Activated CD8-positive, alpha-beta memory T cell treated with anti-CD3 and anti-CD28 coated beads, Interleukin-2, amount 50 U/mL, for 48 hours (primary cell): Measurements from ENCODE around the gene FGF12.
"Not testable (repeated sequence)": the region's sequence is repeated elsewhere in the genome, so short reads cannot be mapped to it uniquely, and the experiment has no call there.

ENCODE experiments used
- DNase-seq: peaks from one replicate; pipeline ENCODE4 v3.0.0-alpha.2; 2020

FGF12 gene

DNA sequence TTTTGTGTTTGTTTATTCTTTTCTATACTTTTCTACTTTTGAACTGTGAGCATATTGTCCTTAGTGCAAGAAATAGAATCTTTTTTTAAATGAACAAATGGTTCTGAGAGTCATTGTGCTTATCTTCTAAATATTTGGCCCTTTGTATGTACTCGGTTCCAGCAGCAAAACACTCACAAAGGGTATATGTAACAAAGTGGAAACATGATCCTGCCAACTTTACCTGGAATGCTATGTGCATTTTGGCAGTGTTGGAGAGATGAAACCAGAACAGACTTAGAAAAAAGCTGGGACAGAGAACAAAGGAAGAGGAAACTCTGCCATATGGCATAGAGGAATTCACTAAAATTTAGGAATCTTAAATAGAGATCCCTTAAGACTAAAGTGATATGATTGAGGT lies 150.1 kb downstream of the FGF12 start:
- no peak for DNase-seq

DNA sequence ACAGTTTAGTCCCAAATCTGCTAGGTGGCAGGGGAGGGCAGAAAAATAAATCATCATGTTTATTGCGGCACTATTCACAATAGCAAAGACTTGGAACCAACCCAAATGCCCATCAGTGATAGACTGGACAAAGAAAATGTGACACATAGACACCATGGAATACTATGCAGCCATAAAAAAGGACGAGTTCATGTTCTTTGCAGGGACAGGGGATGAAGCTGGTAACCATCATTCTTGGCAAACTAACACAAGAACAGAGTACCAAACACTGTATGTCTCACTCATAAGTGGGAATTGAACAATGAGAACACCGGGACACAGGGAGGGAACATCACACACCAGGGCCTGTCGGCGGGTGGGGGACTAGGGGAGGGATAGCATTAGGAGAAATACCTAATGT lies 150.6 kb downstream of the FGF12 start:
- not testable (repeated sequence) for DNase-seq

DNA sequence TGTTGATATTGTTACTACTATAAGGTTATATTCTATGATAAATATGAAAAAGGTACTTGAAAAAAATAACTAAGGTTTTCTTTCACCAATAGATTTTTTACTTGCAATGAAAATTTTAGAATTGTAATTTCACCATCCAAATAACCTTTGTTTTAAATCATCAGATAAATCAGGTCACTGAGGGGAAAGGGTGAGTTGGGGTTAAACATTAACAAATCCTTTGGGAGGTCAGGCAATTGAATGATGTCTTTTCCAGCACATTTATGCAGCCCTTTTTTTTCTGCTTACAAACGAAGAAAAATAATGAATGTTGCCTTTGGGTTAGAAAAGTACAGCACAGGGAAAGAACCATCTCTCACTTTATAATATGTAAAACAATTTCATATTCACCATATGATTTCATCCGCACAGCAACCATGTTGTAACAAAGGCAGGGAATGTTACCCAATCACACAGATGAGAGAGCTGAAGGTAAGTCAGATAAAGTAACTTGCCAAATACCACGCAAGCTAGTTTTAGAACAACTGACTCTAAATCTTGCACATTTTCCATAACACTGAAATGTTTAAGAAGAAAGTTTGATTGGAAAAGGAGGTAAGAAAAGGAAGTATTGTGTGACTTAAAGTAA lies 151.3 kb downstream of the FGF12 start:
- no peak for DNase-seq

DNA sequence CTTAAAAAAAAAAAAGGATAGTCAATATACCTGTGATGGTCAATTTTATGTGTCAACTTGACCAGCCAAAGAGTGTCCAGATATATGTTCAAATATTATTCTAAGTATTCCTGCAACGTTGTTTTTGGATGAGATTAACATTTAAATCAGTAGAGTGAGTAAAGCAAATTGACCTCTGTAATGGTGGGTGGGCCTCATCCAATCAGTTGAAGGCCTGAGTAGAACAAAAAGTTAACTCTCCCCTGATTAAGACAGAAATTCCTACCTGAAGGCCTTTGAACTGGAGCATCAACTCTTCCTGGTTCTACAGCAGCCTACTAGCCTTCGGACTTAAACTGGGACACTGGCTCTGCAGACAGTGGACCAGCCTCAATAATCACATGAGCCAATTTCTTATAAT lies 154.1 kb downstream of the FGF12 start:
- no peak for DNase-seq

DNA sequence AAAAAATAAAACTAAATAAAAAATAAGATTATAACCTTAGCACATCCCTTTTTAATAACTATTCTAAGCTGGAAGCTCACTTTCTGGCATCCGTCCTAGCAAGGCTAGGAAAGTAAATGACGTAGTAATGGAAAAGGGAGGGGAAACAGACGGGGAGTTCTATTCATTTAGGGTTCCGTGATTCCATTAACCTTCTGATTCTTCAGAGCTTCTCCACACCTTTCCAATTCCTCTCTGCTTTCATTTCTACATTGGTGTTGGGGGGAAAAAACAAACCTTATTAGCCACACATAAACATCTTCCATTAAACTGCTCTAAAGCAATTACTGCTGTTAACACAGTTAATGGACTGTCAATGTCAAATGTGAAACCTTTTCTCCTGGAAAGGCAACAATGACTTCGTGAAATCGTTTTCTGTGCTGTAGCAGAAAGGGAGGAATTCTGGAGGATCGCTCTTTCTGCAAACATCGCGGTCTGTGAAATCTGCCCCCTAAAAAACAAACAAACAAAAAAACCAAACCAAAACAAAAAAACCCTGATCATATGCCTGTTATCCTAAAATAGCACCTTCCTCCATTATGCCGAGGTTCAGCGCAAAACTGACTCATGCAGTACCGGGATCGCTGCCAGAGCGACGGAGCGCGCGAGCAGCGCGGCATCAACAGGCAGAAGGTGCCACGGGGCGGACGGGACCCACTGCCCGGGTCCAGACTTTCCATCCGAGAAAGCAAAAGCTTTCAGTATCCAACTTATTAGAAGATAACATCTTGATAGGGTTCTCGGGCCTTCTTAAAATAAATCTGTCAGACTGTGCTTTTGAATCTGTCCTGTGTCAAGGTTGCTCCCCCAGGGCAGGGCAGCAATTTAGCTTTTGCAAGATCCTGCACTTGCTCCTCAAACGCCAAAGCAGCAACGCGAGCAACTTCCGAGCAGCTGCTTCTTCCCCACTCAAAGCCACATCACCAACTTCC lies 156.2 kb downstream of the FGF12 start:
- peak; percentile 50 for DNase-seq

DNA sequence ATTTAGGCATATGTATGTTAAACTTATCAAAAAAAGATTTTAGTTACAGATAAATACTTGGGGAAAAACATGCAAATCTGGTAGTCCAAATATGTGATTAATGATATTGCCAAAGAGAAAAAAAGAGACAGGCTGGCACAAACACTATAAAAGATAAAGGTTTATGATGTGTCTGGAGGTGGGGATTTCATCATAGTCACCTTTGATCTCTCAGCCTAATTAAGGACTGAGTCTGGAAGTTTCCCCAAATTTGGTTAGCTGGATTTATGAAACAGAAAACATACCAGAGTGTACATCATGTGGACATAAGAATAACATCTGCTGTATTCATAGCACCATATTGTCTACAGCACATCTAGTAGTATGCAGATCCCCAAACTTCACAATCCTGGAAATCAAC lies 157.0 kb downstream of the FGF12 start:
- no peak for DNase-seq

DNA sequence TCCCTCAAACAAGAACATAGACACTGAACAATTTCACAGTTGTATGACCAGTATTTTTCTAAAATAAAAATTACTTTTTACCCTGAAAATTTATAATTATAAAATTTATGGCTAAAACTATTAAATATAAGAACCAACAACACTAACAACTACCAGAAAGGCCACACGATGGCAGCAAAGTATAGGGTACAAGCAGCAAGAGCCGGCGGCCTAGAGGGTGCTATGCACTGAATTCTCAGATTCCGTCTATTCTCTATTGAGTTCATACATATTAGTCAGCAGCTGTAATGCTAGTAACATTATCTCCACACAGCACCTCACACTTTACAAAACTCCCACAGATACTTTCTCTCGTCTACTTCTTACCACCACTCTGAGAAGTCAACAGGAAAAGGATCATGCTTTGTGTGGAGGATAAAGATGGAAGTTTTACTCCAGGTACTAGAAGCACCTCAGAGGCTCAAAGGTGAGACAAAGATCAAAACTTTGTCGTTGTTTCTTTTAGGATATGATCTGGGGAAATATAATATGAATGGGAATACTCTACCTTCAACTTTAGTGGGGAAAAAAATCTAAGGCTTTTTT lies 160.5 kb downstream of the FGF12 start:
- DNase-seq, result peak; percentile 74

DNA sequence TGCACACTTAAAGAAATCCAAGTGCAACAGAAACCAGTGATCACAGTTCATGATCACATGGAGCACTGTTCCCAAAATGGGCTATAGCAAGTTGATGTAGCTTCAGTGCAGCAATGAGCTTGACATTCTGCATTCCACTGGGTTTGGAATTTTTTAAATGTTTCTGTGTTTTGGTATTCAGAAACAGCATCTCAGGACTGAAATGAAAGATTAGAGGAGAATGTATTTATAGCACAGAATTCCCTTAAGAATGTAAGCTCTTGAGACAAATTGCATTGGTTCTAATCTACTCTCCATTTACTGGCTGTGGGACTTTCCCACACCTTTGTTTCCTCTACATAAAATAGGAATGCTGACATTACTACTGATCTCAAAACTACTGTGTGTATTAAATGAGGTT lies 162.7 kb downstream of the FGF12 start:
- no peak for DNase-seq

DNA sequence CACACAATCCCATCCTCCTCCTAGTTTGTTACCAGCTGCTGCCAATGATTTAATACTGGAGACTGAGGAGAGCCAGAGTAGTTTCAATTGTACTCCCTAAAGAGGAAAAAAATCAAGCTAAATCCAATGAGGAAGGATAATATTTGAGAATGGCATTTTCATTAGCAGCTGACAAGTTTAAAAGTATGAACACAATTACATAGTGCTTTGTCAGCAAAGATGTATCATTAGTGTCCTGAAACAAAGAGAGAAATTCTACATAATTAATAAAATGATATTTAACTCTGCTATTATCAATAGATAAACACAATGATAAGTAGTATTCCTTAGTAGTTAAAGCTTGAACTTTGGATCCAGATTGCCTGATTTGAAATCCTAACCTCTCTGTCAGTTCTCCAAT lies 163.9 kb downstream of the FGF12 start:
- DNase-seq, result no peak

DNA sequence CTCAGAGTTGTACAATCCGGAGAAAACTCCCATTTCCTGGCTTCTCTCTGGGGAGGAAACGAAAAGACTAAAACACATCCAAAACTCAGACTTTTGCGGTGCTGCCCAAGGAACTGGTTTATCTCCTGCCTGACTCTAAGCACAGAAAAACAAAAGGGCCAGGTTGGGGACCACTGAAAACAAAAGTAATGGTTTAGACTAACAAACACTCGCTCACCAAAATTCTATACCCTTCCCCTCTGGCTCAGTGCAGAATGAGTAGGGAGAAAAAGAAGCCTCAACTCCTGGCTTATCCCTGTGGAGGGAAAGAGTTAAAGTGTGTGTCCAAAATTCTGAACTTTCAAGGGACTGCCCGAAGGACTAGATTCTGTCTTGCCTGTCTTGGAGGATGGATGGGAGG lies 173.6 kb downstream of the FGF12 start:
- no peak for DNase-seq

DNA sequence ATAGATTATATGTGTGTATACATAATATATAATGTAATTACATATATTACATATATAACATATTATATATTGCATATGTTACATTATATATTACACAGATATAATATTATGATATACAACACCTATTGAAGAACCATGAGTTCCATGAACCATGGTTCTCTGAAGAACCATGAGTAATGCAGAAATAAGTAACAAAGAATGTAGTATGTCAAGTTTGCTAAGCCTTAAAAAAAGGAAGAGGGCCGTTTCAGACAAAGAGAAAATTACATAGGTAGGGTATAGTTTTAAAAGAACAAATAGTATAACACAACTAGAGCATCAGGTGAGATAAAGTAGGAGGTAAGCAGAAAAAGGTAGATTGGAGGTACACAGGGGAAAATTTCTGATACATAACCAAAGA lies 177.0 kb downstream of the FGF12 start:
- no peak for DNase-seq

DNA sequence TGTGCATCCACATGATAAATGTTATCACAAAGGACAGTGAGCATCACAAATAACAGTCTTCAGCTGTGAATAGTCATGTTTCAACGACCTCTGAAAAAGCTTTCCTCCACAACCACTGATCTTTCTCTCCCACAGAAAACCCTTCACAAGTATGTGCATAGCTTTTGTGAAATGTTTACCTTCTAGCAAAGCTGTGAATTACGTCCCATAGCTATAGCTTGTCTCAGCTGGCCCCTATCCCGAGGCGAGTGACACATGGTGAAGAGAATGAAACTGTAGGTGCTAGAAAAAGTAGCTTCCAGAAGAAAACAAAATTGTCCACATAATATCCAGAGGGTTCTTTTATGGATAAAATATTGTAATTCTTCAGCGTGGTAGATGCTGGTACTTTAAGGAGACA lies 182.0 kb downstream of the FGF12 start:
- no peak for DNase-seq

DNA sequence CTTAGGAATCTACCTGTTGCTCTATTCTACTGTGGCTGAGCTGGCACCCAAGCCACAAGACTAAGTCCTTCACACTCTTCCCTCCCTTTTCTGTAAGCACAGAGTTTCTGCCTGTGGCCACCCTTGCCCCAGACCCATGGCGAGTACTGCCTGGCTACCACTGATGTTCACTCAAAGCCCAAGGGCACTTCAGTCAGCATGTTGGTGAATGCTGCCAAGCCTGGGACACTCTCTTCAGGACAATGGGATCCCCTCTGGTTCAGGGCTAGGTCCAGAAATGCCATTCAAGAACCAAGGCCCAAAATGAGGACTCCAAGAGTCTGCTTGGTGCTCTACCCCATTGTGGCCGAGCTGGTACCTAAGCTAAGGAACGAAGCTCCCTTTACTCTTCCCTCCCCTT lies 184.2 kb downstream of the FGF12 start:
- DNase-seq, result no peak

DNA sequence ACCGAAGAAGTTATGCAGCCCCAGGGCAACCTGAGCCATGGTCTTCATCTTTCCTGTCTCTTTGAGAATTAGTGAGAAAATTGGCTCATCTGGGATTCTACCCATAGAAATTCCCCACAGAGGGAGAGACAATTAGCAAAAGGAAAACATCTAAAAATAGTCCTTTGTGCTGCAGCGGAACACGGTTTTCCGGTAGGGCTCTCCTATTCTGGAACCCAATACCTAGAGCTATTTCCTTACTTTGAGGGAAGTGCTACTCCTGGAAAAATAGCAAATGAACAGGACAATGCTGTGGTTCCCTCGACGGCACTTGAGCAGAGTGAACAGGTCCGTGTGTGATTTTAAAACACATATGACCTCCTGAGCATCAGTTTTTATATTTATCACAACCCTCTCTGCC lies 210.5 kb downstream of the FGF12 start:
- no peak for DNase-seq

DNA sequence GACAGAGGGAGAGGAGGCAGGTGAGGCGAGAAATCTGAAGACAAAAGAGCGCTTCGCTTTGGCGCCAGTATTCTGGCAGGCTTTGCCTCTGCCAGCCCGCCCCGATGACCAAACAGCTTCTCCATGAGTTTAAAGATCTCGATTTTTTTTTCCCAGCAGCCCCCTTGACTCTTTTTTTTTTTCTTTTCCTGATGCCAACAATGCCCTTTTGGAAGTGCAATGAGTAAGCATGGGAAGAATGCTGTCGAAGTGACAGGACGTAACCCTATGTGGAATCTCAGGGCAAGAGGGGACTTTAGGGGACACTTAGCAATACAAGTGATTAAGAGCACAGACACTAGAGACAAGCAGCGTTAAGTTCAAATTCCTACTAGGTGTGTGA lies 211.7 kb downstream of the FGF12 start:
- DNase-seq, result no peak

DNA sequence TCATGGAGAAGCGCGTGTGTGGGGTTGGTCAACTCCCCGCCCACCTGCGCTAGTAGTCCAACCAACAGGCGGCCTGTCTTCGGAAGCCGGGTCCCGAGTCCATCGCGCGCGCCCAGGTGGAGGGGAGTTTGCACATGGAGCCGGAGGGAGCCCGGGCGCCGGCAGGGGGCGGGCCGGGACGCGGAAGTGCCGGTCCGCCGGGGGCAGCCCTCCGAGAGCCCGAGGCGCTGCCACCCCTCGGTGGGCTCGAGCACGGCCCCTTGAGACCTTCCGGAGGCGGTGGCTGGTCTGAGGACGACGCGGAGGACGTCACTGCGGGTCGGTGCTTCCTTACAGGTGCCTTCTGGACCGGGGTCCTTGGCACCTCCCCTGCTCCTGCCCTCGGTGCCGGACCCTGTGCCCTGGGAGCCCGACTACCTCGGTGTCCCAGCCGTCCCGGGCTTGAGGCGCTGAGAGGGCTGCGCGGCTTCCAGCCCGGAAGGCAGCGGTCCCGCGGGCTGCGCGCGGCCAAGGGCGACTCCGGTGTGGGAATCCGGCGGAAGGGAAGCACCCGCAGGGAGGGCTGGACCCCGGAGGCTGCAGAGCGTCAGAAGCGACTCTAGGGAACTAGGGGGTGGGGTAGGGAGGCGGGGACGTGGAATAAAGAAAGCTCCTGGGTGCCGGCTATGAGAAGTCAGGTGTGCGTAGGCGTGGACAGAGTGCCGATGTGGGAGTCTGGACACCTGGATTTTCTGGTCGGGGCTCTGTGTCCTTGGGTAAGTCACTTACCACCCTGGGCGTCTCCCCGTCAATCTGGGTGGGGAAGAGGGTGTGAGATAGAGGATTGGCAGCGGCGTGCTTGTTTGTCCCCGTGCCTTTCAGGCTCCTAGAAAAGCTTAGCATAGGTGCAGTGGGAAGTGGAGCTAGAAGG lies 212.3 kb downstream of the FGF12 start:
- DNase-seq, result peak; percentile 52

DNA sequence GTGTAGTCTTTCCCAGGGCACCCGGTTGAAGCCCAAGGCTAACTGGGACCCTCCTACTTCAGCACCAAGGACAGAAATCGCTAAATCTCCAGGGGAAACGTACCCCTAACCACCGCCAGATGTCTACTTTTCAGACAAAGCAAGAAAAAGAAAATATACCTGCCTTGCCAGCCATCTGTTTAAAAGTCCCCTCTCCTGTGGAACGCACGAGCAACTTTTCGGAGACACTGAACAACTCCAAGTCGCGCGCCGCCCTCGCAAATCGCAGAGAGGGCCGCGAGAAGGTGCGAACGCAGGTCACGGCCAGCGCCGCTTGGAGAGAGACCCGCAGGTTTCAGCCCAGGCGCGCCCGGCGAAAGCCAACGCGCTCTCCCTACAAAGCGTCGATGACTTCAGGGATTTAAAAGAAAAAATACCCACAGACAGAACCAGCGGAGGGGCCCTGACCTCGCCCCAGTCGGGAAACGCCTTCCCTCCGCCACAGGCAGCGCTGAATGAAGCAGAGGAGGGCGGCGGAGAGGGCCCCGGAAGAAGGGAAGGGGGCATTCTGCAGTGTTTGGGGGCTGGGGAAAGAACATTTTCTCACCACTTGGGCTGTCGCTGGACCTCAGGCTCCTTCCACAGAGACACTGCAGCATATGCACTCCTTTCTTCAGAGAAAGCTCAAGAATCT lies 213.1 kb downstream of the FGF12 start:
- no peak for DNase-seq

DNA sequence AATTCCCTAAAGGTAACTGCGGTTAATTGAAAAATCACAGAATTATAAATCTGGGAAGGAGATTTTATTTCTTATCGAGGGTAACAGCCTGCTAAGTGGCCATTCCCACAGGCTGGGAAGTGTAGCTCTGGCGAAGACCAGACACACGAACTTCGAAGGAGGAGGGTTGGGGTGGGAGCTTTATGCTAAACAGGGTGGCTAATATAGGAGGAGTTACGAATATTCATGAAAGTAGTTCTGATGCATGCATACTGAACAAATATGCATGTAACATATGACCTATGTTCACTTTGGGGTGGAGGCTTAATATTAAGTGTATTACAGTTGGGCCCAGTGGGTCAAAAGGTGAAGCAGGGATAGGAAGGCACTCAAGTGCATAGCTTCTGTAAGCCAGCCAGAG lies 221.6 kb downstream of the FGF12 start:
- DNase-seq, result no peak

DNA sequence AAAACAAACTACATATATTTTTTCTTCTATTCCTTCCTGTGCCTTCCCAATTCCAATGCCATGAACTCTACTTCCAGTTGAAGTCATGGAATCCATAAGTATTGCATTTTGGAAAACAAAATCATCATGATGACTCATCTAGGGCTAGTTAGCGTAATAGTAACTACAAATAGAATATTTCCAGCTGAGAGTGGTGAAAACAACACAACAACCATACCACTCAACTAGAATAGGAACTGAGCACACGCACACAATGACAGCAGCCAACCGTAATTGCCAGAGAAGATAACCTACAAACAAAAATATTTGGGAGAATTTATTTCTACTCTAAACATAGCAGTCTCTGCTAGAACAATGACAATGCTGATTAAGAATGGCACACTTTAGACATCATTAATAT lies 225.9 kb downstream of the FGF12 start:
- DNase-seq, result no peak

DNA sequence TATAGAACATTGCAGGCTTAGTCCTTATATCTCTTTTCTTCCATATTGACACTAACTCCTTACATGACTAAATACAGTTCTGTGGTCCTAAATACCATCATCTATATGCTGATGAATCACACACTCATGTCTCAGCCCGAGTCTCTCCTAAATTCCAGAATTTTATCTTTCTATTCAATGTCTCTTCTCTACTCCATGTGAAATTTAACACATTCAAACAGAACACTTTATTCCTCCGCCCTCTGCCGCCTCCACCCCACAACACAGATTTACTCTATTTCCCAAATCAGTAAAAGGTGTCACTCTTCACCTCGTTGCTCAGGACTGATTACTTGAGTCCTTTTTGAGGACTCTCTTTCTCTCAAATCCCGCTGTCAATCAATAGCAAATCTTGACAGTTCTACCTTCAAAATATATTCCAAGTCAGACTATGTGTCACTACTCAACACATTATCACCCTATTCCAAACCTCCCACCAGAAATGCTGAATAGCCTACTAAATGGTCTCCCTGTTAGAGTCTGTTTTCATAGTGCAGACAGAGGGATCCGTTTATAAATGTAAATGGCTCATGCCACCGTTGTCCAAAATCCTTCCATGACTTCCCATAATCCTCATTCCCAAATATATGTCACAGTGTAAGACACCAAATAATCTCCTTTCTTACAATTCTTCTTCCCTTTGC lies 230.3 kb downstream of the FGF12 start:
- DNase-seq, result no peak

DNA sequence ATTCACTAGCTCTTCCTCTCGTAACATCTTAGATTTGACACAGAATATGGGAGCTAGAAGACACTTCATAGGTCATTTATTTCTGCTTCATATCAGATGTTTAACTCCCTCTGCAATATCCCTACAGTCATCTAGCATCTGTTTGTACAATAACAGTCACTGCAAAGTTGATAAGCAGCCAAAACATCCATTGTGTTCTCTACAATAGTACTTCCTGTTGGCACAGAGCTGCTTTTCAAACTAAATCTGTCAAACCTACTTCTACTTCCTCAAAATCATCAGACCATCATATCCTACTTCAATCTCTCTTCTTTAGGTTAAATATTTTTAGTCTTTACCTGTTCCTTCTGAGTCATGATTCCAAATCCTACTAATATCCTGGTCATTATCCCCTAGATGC lies 233.2 kb downstream of the FGF12 start:
- no peak for DNase-seq

DNA sequence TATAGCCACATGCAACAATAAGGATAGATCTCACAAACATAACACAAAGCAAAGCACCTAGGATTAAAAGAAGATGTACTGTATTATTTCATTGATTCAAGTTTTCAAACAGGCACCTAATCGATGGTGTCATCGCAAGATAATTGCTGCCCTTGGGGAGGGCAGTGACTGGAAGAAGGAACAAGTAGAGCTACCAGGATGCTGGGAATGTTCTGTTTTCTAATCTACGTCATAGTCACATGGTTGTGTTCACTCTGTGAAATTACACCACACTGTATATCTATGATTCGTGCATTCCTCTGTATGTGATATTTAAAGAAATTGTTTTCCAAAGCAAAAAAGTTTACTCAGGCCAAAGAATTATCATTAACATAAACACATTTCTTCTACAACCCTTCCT lies 236.6 kb downstream of the FGF12 start:
- no peak for DNase-seq
